NCI-H82 (cell line): ENCODE measurements around the gene ARHGAP21.
A peak's percentile ranks its signal among the peaks of the same experiment; 100 is the strongest.
"Not testable (repeated sequence)": the region's sequence is repeated elsewhere in the genome, so short reads cannot be mapped to it uniquely, and the experiment has no call there.

Experiments used
- DNase-seq: peaks from one replicate; lab custom pipeline; 2025; lab: John Stamatoyannopoulos, UW

ARHGAP21 gene

GRCh38 chr10:24639124-24639523, 84.6 kb downstream of the ARHGAP21 start:
- no peak for DNase-seq

DNA sequence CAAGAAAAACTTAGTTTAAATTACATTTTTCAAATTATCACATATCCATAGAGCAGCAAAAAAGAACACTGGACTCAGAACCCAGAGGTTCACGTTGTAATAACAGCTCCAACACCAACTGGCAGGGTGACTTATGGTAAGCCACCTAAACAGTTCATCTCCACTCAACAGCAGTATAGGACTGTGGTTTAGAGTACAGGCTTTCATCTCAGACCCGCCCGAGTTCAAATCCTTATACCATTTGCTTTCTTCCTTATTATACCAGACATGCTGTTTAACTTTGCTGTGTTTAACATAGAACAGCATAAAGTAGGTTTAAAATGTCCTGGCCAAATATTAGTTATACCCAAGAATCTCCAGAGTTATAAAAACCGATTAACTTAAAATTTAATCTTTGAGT, 97.9 kb downstream of the ARHGAP21 start:
- DNase-seq: peak; percentile 3

- no peak for DNase-seq
Measured at GRCh38 chr10:24623383-24623782, 100.3 kb downstream of the ARHGAP21 start.

DNA sequence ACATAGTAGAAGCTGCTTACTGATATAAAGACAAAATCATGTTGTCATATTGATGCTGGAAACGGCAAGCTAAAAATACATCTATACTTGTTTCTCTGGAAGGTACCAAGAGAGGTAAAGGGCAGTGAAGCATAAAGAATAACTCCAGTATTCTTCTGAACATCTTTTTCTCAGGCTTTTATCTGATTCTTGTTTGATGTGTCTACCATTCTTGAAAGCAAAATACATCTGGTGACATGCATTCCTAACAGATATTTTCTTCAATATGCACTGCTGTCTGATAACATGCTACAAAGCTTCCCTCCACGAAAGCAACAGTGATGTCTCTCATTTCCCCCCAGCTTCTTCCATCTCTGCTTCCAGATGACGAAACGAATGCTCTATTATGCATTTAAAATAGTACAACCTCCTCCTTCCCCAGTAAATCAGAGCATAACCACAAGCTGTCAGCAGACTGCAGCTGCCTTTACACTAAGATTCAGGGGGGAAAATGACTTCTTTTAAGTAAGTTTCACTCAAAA, 100.8 kb downstream of the ARHGAP21 start:
- DNase-seq: no peak

- DNase-seq: not testable (repeated sequence)
Measured at GRCh38 chr10:24621035-24621795, 102.5 kb downstream of the ARHGAP21 start.

DNA sequence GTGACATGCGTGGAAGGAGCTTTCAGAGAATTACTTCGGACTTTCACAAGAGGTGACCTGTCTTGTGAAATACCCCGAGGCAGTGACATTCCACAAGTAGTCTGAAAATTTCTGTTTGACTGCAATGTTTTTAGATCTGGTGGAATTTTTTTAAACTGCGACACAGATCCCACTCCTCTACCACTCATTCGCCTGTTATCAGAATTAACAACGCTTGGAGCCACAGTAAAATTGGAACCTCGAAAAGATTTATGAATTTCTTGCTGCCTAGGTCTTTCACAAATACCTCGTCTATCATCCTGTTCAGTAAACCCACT, 103.7 kb downstream of the ARHGAP21 start:
- DNase-seq: not testable (repeated sequence)

DNA sequence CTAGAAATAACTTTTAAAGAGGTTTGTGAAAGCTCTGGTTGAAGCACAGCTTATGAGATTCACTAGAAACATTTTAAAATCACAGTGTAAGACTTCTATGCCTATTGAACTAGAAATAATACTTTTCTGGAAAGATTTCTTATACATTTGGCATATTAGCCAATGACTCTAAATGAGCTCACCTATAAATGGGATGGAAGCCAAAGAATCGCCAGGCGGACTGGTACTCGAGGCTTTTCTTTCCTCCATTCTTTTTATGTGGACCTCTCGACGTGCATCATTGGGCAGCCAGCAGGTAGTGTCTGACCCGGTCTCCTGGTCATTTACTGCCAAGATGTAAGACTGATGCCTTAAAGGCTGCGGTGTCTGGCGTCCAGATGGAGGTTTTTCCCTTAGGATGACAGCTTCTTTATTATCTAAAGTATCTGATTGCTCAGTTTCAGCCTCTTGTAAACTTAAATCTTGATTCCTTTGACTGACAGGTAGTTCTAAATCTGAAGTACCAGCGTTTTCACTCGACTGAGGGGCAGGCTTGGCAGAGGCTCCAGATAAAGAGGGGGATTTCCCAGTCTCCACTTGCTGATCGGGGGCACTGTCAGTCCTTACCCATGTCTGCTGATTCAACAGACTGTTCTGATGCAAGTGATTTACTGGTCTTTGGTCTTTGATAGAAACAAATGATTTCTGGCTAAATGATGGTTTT, 104.2 kb downstream of the ARHGAP21 start:
- DNase-seq: not testable (repeated sequence)

GRCh38 chr10:24618401-24618800, 105.3 kb downstream of the ARHGAP21 start:
- DNase-seq: no peak

DNA sequence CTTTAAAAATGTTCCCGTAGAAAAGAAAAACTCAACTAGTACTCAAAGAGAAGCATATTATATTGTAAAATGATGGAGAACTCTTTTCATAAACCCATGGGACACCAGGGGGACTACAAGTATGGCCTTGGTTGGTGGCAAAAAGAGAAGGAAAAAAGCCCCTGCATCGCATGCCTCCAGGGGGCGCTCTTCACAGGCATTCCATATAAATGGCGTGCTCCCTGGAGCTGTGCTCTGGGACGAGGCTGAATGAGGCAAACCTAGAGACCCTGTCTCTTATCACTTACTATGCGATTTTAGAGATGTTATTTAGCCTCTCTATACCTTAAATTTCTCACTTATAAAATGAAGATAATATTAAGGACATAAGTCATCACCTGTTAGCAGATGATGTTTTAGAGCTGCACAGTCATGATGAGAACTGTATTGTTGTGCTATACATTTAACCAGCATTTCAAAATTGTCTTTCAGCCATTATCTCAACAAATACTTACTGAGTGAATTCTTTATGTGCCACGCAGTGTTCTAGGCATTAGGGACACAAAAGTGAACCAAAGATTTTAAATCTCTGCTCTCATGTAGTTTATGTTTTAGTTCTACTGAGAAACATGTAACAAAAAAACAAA, 105.8 kb downstream of the ARHGAP21 start:
- peak; percentile 81 for DNase-seq

GRCh38 chr10:24616536-24616935, 107.2 kb downstream of the ARHGAP21 start:
- no peak for DNase-seq

- DNase-seq: no peak
Measured at GRCh38 chr10:24606021-24606420, 117.7 kb downstream of the ARHGAP21 start.

DNA sequence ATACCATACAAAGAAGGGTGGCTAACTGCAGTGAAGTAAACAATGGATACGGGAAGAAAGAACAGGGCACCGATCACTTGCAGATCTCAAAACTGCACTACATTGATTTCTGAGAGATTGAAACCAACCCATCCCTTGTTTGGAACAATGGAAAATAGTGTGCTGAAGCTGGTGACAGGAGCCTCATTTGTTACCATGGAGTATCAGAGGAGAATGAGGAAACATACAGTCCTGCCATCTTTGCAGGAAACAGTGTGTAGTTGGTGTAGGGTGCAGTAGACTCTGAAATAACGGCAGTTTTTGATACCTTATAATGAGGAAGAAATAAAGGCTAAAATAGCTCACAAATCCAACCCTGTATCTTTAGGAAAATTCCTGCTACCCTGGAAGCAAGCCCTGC, 118.5 kb downstream of the ARHGAP21 start:
- DNase-seq: no peak

- no peak for DNase-seq
Measured at GRCh38 chr10:24603333-24603732, 120.4 kb downstream of the ARHGAP21 start.

DNA sequence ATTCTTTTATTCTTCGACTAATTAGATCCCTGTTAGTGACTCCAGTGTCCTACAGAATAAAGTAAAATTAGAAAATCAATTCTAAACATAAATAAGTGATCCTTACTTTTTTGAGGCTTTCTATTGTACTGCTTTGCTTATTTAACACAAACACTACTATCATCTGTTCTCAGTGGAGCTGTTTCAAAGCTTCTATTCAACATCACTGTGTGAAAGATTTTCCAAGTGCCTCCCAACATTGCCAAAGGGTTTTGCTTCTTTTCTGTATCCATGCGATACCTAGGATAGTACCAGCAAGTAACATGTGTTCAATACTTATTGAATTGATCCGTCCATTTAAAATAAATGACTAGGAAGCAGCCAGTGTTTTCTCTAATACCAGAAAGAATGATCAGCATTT, 125.7 kb downstream of the ARHGAP21 start:
- DNase-seq: no peak

DNA sequence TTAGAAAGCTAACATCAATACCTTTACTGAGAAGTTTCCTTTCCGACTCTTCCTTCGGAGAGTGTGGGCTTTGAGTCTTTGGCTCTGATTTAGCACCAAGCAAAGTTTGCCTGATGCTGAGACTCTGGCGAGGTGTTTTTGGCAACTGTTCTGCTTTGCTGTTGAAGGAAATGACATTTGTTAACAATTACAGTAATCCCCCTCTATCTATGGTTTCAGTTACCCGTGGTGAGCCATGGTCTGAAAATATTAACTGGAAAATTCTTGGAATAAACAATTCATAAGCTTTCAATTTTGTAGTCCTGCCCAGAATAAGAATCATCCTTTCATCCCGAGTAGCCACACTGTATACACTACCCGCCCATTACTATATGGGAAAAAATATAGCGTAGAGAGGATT, 126.3 kb downstream of the ARHGAP21 start:
- no peak for DNase-seq

- DNase-seq: no peak
Measured at GRCh38 chr10:24596217-24596930, 127.3 kb downstream of the ARHGAP21 start.

DNA sequence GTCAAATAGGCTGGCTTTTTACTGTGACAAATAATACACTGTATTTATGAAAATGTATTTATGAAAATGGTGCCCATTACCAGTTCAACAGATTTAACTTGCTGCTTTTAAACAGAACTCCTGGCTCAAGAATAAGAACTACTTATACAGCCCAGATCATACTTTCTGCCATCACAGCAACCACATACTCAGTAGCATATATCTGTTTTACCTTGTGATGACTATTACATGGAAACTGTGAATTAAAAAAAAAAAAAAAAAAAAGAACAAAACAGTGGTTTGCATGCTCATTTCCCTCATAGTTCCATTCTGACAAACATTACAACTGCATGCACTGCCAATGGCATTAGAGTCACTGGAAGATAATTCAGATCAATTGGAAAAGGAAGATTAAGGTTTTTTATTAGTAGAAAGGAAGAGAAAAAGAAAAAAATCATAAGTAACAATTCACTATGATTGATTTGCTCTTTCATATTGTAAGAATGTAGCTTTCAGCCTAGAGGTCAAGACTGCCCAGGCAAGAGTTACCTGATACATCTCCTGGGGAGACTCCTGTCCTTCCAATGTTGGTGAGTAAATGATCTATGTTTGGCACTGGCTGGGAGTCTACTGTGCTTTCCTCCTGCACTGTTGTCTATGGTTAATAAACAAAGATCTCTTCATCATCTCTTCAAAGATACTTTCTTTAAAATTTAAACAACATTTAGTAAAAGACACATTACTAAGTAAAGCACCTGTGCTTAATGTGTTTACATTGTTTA, 132.8 kb downstream of the ARHGAP21 start:
- no peak for DNase-seq

DNA sequence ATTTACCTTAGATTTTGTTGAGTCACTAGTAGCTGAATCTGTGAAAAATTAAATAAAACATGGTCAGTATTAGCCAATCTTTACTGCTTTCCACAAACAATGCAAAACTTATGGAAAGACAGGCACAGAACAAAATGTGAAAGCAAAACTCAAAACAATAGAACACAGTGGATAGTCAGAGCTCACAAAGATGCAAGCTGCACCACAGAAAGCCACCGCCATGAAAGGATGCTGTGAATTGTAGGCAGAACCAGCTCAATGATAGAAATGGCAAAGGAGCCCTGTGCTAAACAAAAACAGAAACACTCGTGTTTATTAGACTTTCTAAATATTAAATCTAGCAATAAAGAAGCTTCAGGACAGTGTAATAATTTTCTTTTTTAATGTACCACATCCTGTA, 134.4 kb downstream of the ARHGAP21 start:
- DNase-seq: no peak

- peak; percentile 13 for DNase-seq
Measured at GRCh38 chr10:24579906-24580305, 143.8 kb downstream of the ARHGAP21 start.

- DNase-seq: no peak
Measured at GRCh38 chr10:24579448-24579847, 144.2 kb downstream of the ARHGAP21 start.

DNA sequence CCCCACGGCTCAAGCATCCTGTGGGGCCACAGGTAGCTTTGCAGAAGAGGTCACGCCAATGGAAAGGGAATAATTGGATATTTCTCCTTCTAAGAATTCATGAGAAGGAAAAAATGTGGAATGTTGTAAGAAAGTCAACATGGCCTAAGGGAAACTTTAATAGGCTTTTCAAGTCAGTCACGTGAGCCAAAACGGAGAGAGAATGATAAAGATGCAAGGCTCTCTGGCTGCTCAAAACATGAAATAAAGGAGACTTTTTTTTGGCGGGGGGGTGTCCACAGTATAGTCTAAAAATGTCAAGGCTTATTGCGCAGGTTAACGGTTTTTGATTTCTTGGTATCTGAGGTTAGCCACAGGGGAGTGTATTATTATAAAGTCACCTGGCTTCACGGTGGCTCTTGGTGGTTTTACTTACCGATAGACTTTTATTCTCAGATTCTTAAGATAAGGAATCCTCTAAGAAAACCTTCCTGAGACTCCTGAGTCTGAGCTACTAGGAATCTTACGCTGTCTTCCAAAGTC, 148.1 kb downstream of the ARHGAP21 start:
- no peak for DNase-seq
